Neural cell (in vitro differentiated cells): ENCODE measurements around the gene JADE1. TPM values are rescaled to one million over a fixed set of nuclear protein-coding genes. Genes with fewer than 3 reads are reported as not detected.

ENCODE experiments used
- H2AFZ ChIP-seq: fragments of 200-600, 300-800 bp; sonication (generic), shearing (Covaris generic); 2 replicates; pipeline ENCODE4 v1.6.0; 2014; ENCODE audit warnings: low read depth, mild to moderate bottlenecking, antibody characterized with exemption, low read length, moderate library complexity
- H3F3A ChIP-seq: fragments of 200-600 bp; shearing (Covaris generic); 2 replicates; pipeline ENCODE4 v1.6.1; 2016; ENCODE audit warnings: mild to moderate bottlenecking, moderate library complexity, mixed read lengths, antibody characterized with exemption, low read length; ENCODE audit not compliant: insufficient read depth, poor library complexity, severe bottlenecking
- H3K27ac ChIP-seq: fragments of 200-600, 300-800 bp; sonication (generic), shearing (Covaris generic); 2 replicates; pipeline ENCODE4 v1.5.1; 2014; ENCODE audit warnings: mild to moderate bottlenecking, low read length, moderate library complexity
- H3K27me3 ChIP-seq: fragments of 300-800, 200-600 bp; sonication (generic), shearing (Covaris generic); 2 replicates; pipeline ENCODE4 v1.6.0; 2014; ENCODE audit warnings: mild to moderate bottlenecking, low read depth, low read length, moderate library complexity; ENCODE audit not compliant: insufficient read depth
- H3K36me3 ChIP-seq: fragments of 300-800, 200-600 bp; sonication (generic), shearing (Covaris generic); 2 replicates; pipeline ENCODE4 v1.5.1; 2014; ENCODE audit warnings: mild to moderate bottlenecking, antibody characterized with exemption, low read length, moderate library complexity; ENCODE audit not compliant: insufficient read depth
- H3K4me2 ChIP-seq: fragments of 300-800, 200-600 bp; sonication (generic), shearing (Covaris generic); 2 replicates; pipeline ENCODE4 v1.6.0; 2014; ENCODE audit warnings: mild to moderate bottlenecking, low read length
- H3K4me3 ChIP-seq: fragments of 300-800, 200-600 bp; sonication (generic), shearing (Covaris generic); 2 replicates; pipeline ENCODE4 v1.5.1; 2014; ENCODE audit warnings: mild to moderate bottlenecking, low read length, moderate library complexity
- H3K79me2 ChIP-seq: fragments of 200-600 bp; shearing (Covaris generic); replicated peaks from 2 replicates; pipeline ENCODE4 v1.6.0; 2014; ENCODE audit warnings: mild to moderate bottlenecking, low read length, moderate library complexity; ENCODE audit not compliant: insufficient read depth
- H3K9ac ChIP-seq: fragments of 300-800, 200-600 bp; sonication (generic), shearing (Covaris generic); 2 replicates; pipeline ENCODE4 v1.6.1; 2016; ENCODE audit warnings: mild to moderate bottlenecking, low read length, mixed read lengths
- H3K9me2 ChIP-seq: fragments of 200-600 bp; shearing (Covaris generic); 2 replicates; pipeline ENCODE4 v1.6.1; 2016; ENCODE audit warnings: mild to moderate bottlenecking, low read length, mixed read lengths; ENCODE audit not compliant: insufficient read depth
- H3K9me3 ChIP-seq: fragments of 200-600, 300-800 bp; sonication (generic), shearing (Covaris generic); 2 replicates; pipeline ENCODE4 v1.6.1; 2016; ENCODE audit warnings: mild to moderate bottlenecking, mixed run types, low read length, moderate library complexity, mixed read lengths
- H4K20me1 ChIP-seq: fragments of 200-600 bp; shearing (Covaris generic); 2 replicates; pipeline ENCODE4 v1.6.1; 2016; ENCODE audit warnings: mild to moderate bottlenecking, mixed run types; ENCODE audit not compliant: insufficient read depth
- EP300 ChIP-seq: fragments of 450-650 bp; conservative IDR thresholded peaks from 2 replicates; pipeline ENCODE4 v1.6.1; 2014; ENCODE audit warnings: antibody characterized with exemption, mild to moderate bottlenecking, moderate library complexity; ENCODE audit not compliant: poor library complexity, severe bottlenecking
- EZH2 ChIP-seq: fragments of 200-600, 300-800 bp; shearing (Covaris generic), sonication (generic); IDR thresholded peaks from 2 replicates; pipeline ENCODE4 v1.6.1; 2014; ENCODE audit warnings: antibody characterized with exemption, low read length, borderline replicate concordance, mild to moderate bottlenecking; ENCODE audit not compliant: insufficient read depth, poor library complexity, severe bottlenecking
- MXI1 ChIP-seq: fragments of 450-650 bp; conservative IDR thresholded peaks from 2 replicates; pipeline ENCODE4 v1.6.1; 2014; ENCODE audit warnings: antibody characterized with exemption, mild to moderate bottlenecking; ENCODE audit not compliant: poor library complexity, severe bottlenecking
- POLR2AphosphoS5 ChIP-seq: IDR thresholded peaks from 2 replicates; pipeline ENCODE4 v1.6.1; 2012
- RAD21 ChIP-seq: fragments of 450-650 bp; conservative IDR thresholded peaks from 2 replicates; pipeline ENCODE4 v1.6.1; 2014; ENCODE audit warnings: antibody characterized with exemption, mild to moderate bottlenecking, moderate library complexity
- SMC3 ChIP-seq: fragments of 450-650 bp; conservative IDR thresholded peaks from 2 replicates; pipeline ENCODE4 v1.6.1; 2014; ENCODE audit warnings: antibody characterized with exemption, mild to moderate bottlenecking, moderate library complexity; ENCODE audit not compliant: poor library complexity
- TAF1 ChIP-seq: IDR thresholded peaks from 2 replicates; pipeline ENCODE4 v1.6.1; 2012; ENCODE audit warnings: low read depth
- polyA plus RNA-seq: library from polyadenylated mRNA; depleted of rRNA; stranded (reverse); fragments of >200 nt; gene quantifications from 2 replicates; pipeline ENCODE4 v1.2.3, GENCODE V29; 2014
- TF ChIP-seq, protein P1 (sequence below): IDR thresholded peaks from 2 replicates; pipeline ENCODE4 v1.6.1; 2012; ENCODE audit warnings: borderline replicate concordance
- TF ChIP-seq, protein P2 (sequence below): fragments of 450-650 bp; IDR thresholded peaks from 2 replicates; pipeline ENCODE4 v1.5.1; 2014; ENCODE audit warnings: antibody characterized with exemption, mild to moderate bottlenecking, moderate library complexity; ENCODE audit not compliant: poor library complexity, severe bottlenecking

Gene JADE1
- polyA plus RNA-seq, 1 donor from 2014 or later, result 14.5 TPM

DNA sequence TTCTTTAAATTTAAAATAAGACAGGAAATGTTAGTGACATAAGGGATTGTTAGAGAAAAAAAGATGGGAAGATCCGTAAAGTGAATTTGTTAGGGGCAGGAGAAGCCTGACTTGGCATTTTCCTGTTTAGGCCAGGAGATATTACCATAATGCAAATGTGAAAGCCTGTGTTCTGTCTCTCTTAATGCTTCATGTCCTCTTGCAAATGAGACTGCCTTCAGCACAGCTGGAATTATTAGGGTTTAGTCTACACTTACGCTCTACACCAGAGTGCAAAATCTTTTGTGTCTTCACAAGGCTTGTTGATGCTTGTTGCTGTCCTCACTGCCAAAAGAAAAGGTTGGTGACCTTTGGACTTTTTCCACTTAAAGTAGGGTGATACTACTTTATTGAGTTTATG is 56.8 kb downstream of the JADE1 start:
- no peaks in the 10 kb centered on the region for H3K79me2 ChIP-seq
- H3K27ac ChIP-seq, result no peak overlapping the region

DNA sequence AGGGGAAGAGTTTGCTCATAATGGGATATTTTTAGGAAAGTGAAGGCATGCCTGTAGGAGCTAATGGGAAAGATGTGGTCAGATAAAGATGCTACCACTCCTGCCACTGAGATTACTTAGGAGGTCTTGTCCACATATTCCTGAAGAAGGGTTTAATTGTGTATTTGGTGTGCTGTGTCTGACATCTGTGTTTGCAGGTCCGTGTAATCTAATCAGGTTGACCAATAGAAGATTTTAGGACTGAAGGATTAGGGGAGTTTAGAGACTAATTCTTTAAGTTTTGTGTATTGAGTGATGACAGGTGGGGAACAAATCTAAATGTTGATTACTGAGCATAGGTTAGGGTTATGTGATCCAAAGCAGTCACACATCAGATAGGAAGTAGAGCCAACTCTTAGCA is 57.2 kb downstream of the JADE1 start:
- TF ChIP-seq RAD21 (no peak), TAF1 (no peak), SMC3 (no peak), EP300 (no peak), MXI1 (no peak), EZH2 (no peak), POLR2AphosphoS5 (no peak)
- TF ChIP-seq, protein P1, sequence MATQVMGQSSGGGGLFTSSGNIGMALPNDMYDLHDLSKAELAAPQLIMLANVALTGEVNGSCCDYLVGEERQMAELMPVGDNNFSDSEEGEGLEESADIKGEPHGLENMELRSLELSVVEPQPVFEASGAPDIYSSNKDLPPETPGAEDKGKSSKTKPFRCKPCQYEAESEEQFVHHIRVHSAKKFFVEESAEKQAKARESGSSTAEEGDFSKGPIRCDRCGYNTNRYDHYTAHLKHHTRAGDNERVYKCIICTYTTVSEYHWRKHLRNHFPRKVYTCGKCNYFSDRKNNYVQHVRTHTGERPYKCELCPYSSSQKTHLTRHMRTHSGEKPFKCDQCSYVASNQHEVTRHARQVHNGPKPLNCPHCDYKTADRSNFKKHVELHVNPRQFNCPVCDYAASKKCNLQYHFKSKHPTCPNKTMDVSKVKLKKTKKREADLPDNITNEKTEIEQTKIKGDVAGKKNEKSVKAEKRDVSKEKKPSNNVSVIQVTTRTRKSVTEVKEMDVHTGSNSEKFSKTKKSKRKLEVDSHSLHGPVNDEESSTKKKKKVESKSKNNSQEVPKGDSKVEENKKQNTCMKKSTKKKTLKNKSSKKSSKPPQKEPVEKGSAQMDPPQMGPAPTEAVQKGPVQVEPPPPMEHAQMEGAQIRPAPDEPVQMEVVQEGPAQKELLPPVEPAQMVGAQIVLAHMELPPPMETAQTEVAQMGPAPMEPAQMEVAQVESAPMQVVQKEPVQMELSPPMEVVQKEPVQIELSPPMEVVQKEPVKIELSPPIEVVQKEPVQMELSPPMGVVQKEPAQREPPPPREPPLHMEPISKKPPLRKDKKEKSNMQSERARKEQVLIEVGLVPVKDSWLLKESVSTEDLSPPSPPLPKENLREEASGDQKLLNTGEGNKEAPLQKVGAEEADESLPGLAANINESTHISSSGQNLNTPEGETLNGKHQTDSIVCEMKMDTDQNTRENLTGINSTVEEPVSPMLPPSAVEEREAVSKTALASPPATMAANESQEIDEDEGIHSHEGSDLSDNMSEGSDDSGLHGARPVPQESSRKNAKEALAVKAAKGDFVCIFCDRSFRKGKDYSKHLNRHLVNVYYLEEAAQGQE, result no peak
- TF ChIP-seq, protein P2, sequence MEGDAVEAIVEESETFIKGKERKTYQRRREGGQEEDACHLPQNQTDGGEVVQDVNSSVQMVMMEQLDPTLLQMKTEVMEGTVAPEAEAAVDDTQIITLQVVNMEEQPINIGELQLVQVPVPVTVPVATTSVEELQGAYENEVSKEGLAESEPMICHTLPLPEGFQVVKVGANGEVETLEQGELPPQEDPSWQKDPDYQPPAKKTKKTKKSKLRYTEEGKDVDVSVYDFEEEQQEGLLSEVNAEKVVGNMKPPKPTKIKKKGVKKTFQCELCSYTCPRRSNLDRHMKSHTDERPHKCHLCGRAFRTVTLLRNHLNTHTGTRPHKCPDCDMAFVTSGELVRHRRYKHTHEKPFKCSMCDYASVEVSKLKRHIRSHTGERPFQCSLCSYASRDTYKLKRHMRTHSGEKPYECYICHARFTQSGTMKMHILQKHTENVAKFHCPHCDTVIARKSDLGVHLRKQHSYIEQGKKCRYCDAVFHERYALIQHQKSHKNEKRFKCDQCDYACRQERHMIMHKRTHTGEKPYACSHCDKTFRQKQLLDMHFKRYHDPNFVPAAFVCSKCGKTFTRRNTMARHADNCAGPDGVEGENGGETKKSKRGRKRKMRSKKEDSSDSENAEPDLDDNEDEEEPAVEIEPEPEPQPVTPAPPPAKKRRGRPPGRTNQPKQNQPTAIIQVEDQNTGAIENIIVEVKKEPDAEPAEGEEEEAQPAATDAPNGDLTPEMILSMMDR, result no peak
- Histone ChIP-seq H3K9me2 (no peaks in the 10 kb centered on the region), H4K20me1 (no peaks in the 10 kb centered on the region), H3K9ac (no peak overlapping the region), H3F3A (no peaks in the 10 kb centered on the region), H3K4me2 (no peak overlapping the region), H3K27ac (no peak overlapping the region), H3K36me3 (peaks cover 3% of the 10 kb centered on the region), H3K79me2 (no peaks in the 10 kb centered on the region), H3K4me3 (no peak overlapping the region), H3K9me3 (no peaks in the 10 kb centered on the region), H3K27me3 (no peaks in the 10 kb centered on the region), H2AFZ (no peak overlapping the region)

More for the DNA sequence above, 56.8 kb downstream of the JADE1 start:
- Histone ChIP-seq H3K4me3 (no peak overlapping the region), H3F3A (no peaks in the 10 kb centered on the region), H3K36me3 (no peaks in the 10 kb centered on the region), H3K9me2 (no peaks in the 10 kb centered on the region), H3K27me3 (no peaks in the 10 kb centered on the region), H2AFZ (no peak overlapping the region), H3K9ac (no peak overlapping the region), H3K9me3 (no peaks in the 10 kb centered on the region), H4K20me1 (no peaks in the 10 kb centered on the region), H3K4me2 (no peak overlapping the region)
- TF ChIP-seq, protein P2, result no peak
- TF ChIP-seq POLR2AphosphoS5 (no peak), TAF1 (no peak), MXI1 (no peak), EZH2 (no peak), SMC3 (no peak), EP300 (no peak), RAD21 (no peak)
- TF ChIP-seq, protein P1, result no peak
